Left lung (tissue), 10 donors: ENCODE results near the gene NAA35. TPM values are rescaled to one million over a fixed set of nuclear protein-coding genes. Genes with fewer than 3 reads are reported as not detected.

ENCODE experiments used
- ATAC-seq: fragments of 200-7000 bp; cut with Tn5 transposase; one replicate; pipeline ENCODE4 v1.9.1; 2020; ENCODE audit warnings: moderate library complexity
- DNase-seq, 4 donors: peaks; one replicate each; pipeline ENCODE4 v3.0.0-alpha.2; 2013 to 2020
- H3K27ac ChIP-seq, 2 donors: fragments of 200-600 bp; sonication (generic) in 1 of 2; one replicate each; pipeline versions ENCODE4 v1.5.0 to v1.8.0; 2020 to 2021
- H3K27me3 ChIP-seq, 2 donors: fragments of 200-600 bp; sonication (generic) in 1 of 2; one replicate each; pipeline versions ENCODE4 v1.5.0 to v1.8.0; 2020 to 2021
- H3K36me3 ChIP-seq, 2 donors: fragments of 200-600 bp; sonication (generic) in 1 of 2; one replicate each; pipeline versions ENCODE4 v1.5.0 to v1.8.0; 2020 to 2021
- H3K4me1 ChIP-seq, 2 donors: fragments of 200-600 bp; one replicate each; pipeline ENCODE4 v1.8.0; 2021
- H3K4me3 ChIP-seq, 2 donors: fragments of 200-600 bp; sonication (generic) in 1 of 2; one replicate each; pipeline versions ENCODE4 v1.5.0 to v1.8.0; 2020 to 2021; ENCODE audit warnings: mild to moderate bottlenecking in 1 of 2
- H3K9me3 ChIP-seq, 2 donors: fragments of 200-600 bp; sonication (generic) in 1 of 2; one replicate each; pipeline versions ENCODE4 v1.5.0 to v1.8.0; 2020 to 2021
- CTCF ChIP-seq, 2 donors: fragments of 200-600 bp; sonication (generic) in 1 of 2; IDR thresholded peaks; one replicate each; pipeline versions ENCODE4 v1.5.0 to v1.8.0; 2021; ENCODE audit warnings: antibody characterized with exemption in 2 of 2
- intact Hi-C, 2 donors: fragments of 100-400 bp; cut with DNase I; formaldehyde crosslinking; loops; one replicate each; pipeline versions ENCODE4 v1.11.2 to v1.14.2; 2022
- polyA plus RNA-seq, 6 donors: library from polyadenylated mRNA; unstranded; fragments of 120-200 nt; gene quantifications; one replicate each; pipeline ENCODE4 v1.2.1, GENCODE V29; 2013; ENCODE audit not compliant: insufficient read length in 6 of 6
- total RNA-seq, 2 donors: library from RNA; stranded (reverse); fragmentation: NEBNext Ultra II Directional; extraction: Animal tissue kit (Norgen Biotek cat#: 25700); gene quantifications; one replicate each; pipeline ENCODE4 v1.2.1, GENCODE V29; 2021
- donor health status: DM: no; HTN: yes; CAD: no.
- donor health status: DM: no; HTN: no; CAD: no.

NAA35 gene
- total and polyA plus RNA-seq, 8 donors, result 17.9 to 34.7 (median 29.9) TPM

GRCh38 chr9:85994191-85994590 lies 53.2 kb downstream of the NAA35 start:
- no peak overlapping the region for H3K4me3 ChIP-seq
- intact Hi-C loops, result no loop called here
- H3K27me3 ChIP-seq, result no peaks in the 10 kb centered on the region
- ATAC-seq, result no peak
- H3K4me1 ChIP-seq, result no peaks in the 10 kb centered on the region
- DNase-seq, result no peak
- H3K36me3 ChIP-seq, result peaks cover 0 to 32% of the 10 kb centered on the region in 2 donors
- no peak for TF ChIP-seq CTCF (IDR thresholded peaks at IDR 0.05)
- no peak overlapping the region for H3K27ac ChIP-seq
- no peaks in the 10 kb centered on the region for H3K9me3 ChIP-seq

- no peak overlapping the region for H3K27ac ChIP-seq
- TF ChIP-seq CTCF (IDR thresholded peaks at IDR 0.05), result no peak
- no peak overlapping the region for H3K4me3 ChIP-seq
- H3K9me3 ChIP-seq, result no peaks in the 10 kb centered on the region
- ATAC-seq (no peak), DNase-seq (no peak)
- no peaks in the 10 kb centered on the region for H3K4me1 ChIP-seq
- H3K27me3 ChIP-seq, result no peaks in the 10 kb centered on the region
- intact Hi-C loops, result no loop called here
- H3K36me3 ChIP-seq, result peaks cover 0 to 37% of the 10 kb centered on the region in 2 donors
Observed at GRCh38 chr9:85995097-85995496, 54.2 kb downstream of the NAA35 start.

GRCh38 chr9:85995599-85995998 lies 54.7 kb downstream of the NAA35 start:
- no peak for TF ChIP-seq CTCF (IDR thresholded peaks at IDR 0.05)
- Histone ChIP-seq H3K9me3 (no peaks in the 10 kb centered on the region), H3K27me3 (no peaks in the 10 kb centered on the region), H3K36me3 (peaks cover 0 to 41% of the 10 kb centered on the region in 2 donors), H3K27ac (no peak overlapping the region), H3K4me1 (no peaks in the 10 kb centered on the region), H3K4me3 (no peak overlapping the region)
- no peak for ATAC-seq
- intact Hi-C loops, result no loop called here
- no peak for DNase-seq

- peaks cover 0 to 72% of the 10 kb centered on the region in 2 donors for H3K36me3 ChIP-seq
- no peak for DNase-seq
- no peaks in the 10 kb centered on the region for H3K4me1 ChIP-seq
- no peak overlapping the region for H3K4me3 ChIP-seq
- no peak for TF ChIP-seq CTCF (IDR thresholded peaks at IDR 0.05)
- no peak overlapping the region for H3K27ac ChIP-seq
- ATAC-seq, result no peak
- intact Hi-C loops, result no loop called here
- H3K27me3 ChIP-seq, result no peaks in the 10 kb centered on the region
- peaks cover 0 to 9% of the 10 kb centered on the region in 2 donors for H3K9me3 ChIP-seq
Observed at GRCh38 chr9:86005253-86005775, 64.4 kb downstream of the NAA35 start.

- H3K9me3 ChIP-seq, result peaks cover 0 to 9% of the 10 kb centered on the region in 2 donors
- H3K4me1 ChIP-seq, result no peaks in the 10 kb centered on the region
- no peaks in the 10 kb centered on the region for H3K27me3 ChIP-seq
- H3K27ac ChIP-seq, result no peak overlapping the region
- ATAC-seq (no peak), DNase-seq (no peak)
- H3K4me3 ChIP-seq, result no peak overlapping the region
- intact Hi-C loops, result no loop called here
- TF ChIP-seq CTCF (IDR thresholded peaks at IDR 0.05), result no peak
- peaks cover 0 to 90% of the 10 kb centered on the region in 2 donors for H3K36me3 ChIP-seq
Observed at GRCh38 chr9:86009133-86009532, 68.2 kb downstream of the NAA35 start.
